Fibroblast of the aortic adventitia (primary cell): Measurements from ENCODE around the gene CRIP3. TPM values are rescaled to one million over a fixed set of nuclear protein-coding genes. Genes with fewer than 3 reads are reported as not detected.
A peak's percentile ranks its signal among the peaks of the same experiment; 100 is the strongest.

Experiments
- DNase-seq: peaks from one replicate; pipeline ENCODE4 v3.0.0-alpha.2; 2010; ENCODE audit warnings: low read depth
- H3K4me3 ChIP-seq: 2 replicates; pipeline ENCODE4 v1.5.1; 2011; ENCODE audit warnings: low read depth, mild to moderate bottlenecking, control low read depth, low read length, moderate library complexity
- total RNA-seq: library from RNA; depleted of rRNA; stranded (reverse); fragments of >200 nt; gene quantifications from 2 replicates; pipeline ENCODE4 v1.2.3, GENCODE V29; 2012; ENCODE audit warnings: low replicate concordance
- TF ChIP-seq, protein P1 (sequence below): IDR thresholded peaks from 2 replicates; pipeline ENCODE4 v1.5.1; 2011; ENCODE audit warnings: mild to moderate bottlenecking, low read length, control low read depth, inconsistent platforms; ENCODE audit not compliant: insufficient read depth

Gene CRIP3
- total RNA-seq, 1 donor, result not detected

DNA sequence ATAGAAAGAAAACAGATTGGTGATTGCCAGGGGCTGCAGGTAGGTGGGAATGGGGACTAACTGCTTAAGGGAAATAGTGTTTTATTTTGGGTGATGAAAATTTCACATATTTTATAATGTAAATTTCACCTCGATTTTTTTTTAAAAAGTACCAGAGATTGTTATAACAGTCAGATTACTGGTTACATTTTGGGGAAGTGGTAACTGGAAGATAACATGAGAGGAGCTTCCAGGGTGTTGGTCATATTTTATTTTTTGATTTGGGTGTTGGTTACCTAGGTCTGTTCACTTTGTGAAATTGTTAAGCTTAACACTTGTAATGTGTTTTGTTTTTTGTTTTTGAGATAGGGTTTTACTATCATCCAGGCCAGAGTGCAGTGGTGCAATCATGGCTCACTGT lies 17.2 kb upstream of the CRIP3 start:
- no peak overlapping the region for H3K4me3 ChIP-seq
- TF ChIP-seq, protein P1, sequence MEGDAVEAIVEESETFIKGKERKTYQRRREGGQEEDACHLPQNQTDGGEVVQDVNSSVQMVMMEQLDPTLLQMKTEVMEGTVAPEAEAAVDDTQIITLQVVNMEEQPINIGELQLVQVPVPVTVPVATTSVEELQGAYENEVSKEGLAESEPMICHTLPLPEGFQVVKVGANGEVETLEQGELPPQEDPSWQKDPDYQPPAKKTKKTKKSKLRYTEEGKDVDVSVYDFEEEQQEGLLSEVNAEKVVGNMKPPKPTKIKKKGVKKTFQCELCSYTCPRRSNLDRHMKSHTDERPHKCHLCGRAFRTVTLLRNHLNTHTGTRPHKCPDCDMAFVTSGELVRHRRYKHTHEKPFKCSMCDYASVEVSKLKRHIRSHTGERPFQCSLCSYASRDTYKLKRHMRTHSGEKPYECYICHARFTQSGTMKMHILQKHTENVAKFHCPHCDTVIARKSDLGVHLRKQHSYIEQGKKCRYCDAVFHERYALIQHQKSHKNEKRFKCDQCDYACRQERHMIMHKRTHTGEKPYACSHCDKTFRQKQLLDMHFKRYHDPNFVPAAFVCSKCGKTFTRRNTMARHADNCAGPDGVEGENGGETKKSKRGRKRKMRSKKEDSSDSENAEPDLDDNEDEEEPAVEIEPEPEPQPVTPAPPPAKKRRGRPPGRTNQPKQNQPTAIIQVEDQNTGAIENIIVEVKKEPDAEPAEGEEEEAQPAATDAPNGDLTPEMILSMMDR, result no peak
- no peak for DNase-seq

DNA sequence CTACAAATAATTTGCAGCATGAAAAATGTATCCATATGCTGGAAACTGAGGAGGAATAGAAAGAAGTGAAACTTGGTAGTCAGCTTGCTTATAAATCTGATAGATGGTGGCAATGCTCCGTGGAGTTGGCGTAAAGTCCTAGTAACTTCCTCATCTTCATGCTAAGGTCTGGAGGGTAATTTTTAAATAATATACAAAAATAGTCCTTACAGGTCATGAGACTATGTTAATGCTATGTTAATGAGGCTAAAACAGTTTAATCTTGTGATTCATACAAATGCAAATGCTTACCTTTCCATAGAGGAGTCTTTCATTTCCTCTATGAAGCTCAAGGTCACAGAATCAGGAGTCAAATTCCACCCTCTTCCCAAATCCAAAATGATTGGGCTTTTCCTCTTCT lies 9.4 kb upstream of the CRIP3 start:
- TF ChIP-seq, protein P1, result no peak
- no peak overlapping the region for H3K4me3 ChIP-seq
- DNase-seq, result no peak

DNA sequence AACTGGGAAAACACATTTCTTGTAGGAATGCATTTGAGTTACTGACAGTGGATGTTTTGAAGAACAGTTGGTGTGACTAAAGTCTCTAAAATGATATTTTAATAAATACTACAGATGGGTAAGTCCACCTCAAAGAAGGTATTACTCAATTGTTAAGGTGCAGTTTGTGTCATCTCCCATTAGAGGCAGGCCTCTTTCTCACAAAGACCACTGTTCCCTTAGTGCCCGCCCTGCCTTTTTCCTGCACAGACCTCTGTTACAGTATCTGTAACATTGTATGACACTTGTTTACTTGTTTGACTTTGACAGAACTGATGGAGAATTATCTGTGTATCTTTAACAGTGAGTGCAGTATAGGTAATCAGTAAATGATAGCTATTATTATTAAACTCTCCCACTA lies 5.2 kb upstream of the CRIP3 start:
- no peak for DNase-seq
- no peak overlapping the region for H3K4me3 ChIP-seq
- TF ChIP-seq, protein P1, result no peak

DNA sequence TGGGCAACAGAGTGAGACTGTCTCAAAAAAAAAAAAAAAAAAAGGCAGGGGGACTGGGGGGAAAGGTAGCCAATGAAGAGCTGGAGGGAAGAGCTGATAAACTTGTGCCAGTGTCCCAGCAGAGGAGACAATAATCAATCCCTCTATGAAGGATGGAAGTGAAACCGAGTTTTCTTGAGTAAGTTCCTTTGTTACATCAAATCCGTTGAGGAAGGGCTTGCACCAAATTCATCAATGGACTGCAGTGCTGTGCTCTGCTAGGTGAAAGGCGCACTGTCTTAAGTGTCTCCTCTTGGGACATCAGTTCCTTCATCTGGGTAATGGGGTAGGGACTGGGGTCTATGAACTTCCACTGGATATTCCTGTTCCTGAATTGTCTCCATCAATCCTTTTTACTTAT lies 3.0 kb upstream of the CRIP3 start:
- no peak overlapping the region for H3K4me3 ChIP-seq
- no peak for DNase-seq
- TF ChIP-seq, protein P1, result no peak

DNA sequence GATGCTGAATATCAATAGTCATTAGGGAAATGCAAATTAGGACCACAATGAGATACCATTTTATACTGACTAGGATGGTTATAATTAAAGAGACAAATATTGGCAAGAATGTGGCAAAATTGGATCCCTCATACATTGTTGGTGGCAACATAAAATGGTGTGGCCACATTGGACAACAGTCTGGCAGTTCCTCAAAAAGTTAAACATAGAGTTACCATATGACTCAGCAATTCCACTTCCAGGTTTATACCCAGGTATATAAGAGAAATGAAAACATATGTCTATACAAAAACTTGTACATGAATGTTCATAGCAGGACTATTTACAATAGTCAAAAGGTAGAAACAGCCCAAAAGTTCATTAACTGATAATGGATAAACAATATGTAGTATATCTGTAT lies 2.0 kb upstream of the CRIP3 start:
- DNase-seq, result no peak
- no peak overlapping the region for H3K4me3 ChIP-seq
- TF ChIP-seq, protein P1, result no peak

DNA sequence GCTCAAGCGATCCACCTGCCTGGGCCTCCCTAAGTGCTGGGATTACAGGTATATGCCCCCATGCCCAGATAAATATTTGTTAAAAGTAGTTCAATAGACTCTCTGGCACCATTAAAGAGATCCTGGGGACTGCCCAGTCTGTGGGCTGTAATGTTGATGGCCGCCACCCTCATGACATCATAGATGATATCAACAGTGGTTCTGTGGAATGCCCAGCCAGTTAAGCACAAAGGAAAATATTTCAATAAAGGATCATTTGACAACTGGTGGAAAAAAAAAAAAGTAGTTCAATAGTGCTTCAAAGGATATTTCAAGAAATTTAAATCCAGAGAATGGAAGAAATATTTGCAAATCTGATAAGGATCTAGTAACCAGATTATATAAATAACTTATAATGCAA lies 1.5 kb upstream of the CRIP3 start:
- peak; percentile 10 for DNase-seq

More for the DNA sequence above, 1.5 kb upstream of the CRIP3 start:
- TF ChIP-seq, protein P1, result no peak
- no peak overlapping the region for H3K4me3 ChIP-seq
